Transverse colon (tissue), 4 donors: ENCODE data around the gene GABRG3. TPM values are rescaled to one million over a fixed set of nuclear protein-coding genes. Genes with fewer than 3 reads are reported as not detected.

ENCODE experiments used
- DNase-seq: peaks from one replicate; pipeline ENCODE4 v3.0.0-alpha.2; 2019
- H3K27ac ChIP-seq, 4 donors: fragments of 200-600 bp; sonication (generic); 2 replicates each; pipeline ENCODE4 v1.5.1; 2016 to 2018; ENCODE audit warnings: inconsistent platforms in 4 of 4
- H3K27me3 ChIP-seq: fragments of 200-600 bp; sonication (generic); 2 replicates; pipeline ENCODE4 v1.5.1; 2017; ENCODE audit warnings: inconsistent platforms
- H3K36me3 ChIP-seq, 4 donors: fragments of 200-600 bp; sonication (generic); 2 replicates each; pipeline ENCODE4 v1.5.1; 2017 to 2019; ENCODE audit warnings: inconsistent platforms in 4 of 4
- H3K4me1 ChIP-seq, 4 donors: fragments of 200-600 bp; sonication (generic); 2 replicates each; pipeline ENCODE4 v1.5.1; 2017 to 2020; ENCODE audit warnings: inconsistent platforms in 4 of 4
- H3K4me3 ChIP-seq, 4 donors: fragments of 200-600 bp; sonication (generic); 1 replicate in 1 of 4; 2 replicates in 3 of 4; pipeline versions ENCODE4 v1.5.1 to v1.6.1; 2017 to 2019; ENCODE audit warnings: inconsistent platforms in 4 of 4
- H3K9me3 ChIP-seq, 2 donors: fragments of 200-600 bp; sonication (generic); 2 replicates each; pipeline ENCODE4 v1.5.1; 2017 to 2019; ENCODE audit warnings: inconsistent platforms in 2 of 2
- EP300 ChIP-seq: sonication (generic); formaldehyde crosslinking; IDR thresholded peaks from one replicate; pipeline ENCODE4 v1.6.1; 2017; ENCODE audit warnings: antibody characterized with exemption, low read depth
- POLR2A ChIP-seq: fragments of 450-650 bp; IDR thresholded peaks from one replicate; pipeline ENCODE4 v1.6.1; 2016; ENCODE audit warnings: antibody characterized with exemption, mild to moderate bottlenecking, moderate library complexity
- POLR2AphosphoS5 ChIP-seq, 3 donors: sonication (generic); formaldehyde crosslinking; IDR thresholded peaks; one replicate each; pipeline ENCODE4 v1.6.1; 2016; ENCODE audit warnings: antibody characterized with exemption in 3 of 3
- WGBS, 2 donors: methylation state at CpG; one replicate each; pipeline ENCODE4 v1.1.5; 2018; ENCODE audit warnings: low coverage in 1 of 2; 5-methylcytosine and 5-hydroxymethylcytosine counted together
- in situ Hi-C, 4 donors: fragments of 200-750 bp; cut with MboI; loops; one replicate each; pipeline versions ENCODE4 v1.15.0 to v1.15.1; 2017; ENCODE audit warnings: low sequenced_read_pairs in 3 of 4, low pct_ligation_motif_present in 1 of 4, low pct_unique_long_range_greater_than_20kb in 1 of 4
- intact Hi-C: fragments of 100-400 bp; cut with DNase I; formaldehyde crosslinking; loops from one replicate; pipeline ENCODE4 v1.15.1; 2023; ENCODE audit warnings: low total_unique reads
- total RNA-seq, 4 donors: library from RNA; depleted of rRNA; stranded (reverse); fragments of >200 nt; gene quantifications; one replicate each; pipeline ENCODE4 v1.1.0, GENCODE V29; 2016
- TF ChIP-seq, protein P1 (sequence below), 5 experiments: fragments of 200-600 bp in 3 of 5; fragments of 450-650 bp in 2 of 5; sonication (generic) in 3 of 5; IDR thresholded peaks; 1 replicate in 2 of 5; 2 replicates in 3 of 5; pipeline ENCODE4 v1.5.1; 2016 to 2017; ENCODE audit warnings: antibody characterized with exemption in 5 of 5, inconsistent platforms in 3 of 5, mild to moderate bottlenecking in 2 of 5, moderate library complexity in 1 of 5

GABRG3 gene
- total RNA-seq, 4 donors from 2014 or later = not detected

DNA sequence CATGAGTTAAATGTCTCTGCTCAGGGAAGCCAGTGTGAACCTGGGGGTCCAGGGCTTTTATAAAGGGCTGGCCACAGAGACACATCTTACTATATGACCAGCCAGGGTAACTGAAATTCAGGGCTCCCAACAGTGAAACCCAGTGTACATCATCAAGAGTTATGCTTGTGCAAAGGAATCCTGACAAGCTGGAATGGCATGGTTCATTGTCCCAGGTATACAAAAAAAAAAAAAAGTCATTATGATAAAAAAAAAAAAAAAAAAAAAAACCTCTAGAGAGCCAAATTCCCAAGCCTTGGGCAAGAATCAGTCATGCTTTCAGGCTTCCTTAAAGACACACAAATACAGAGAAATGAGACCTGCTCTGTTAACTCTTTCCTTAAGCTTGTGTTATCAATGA is 452.0 kb downstream of the GABRG3 start:
- no peak overlapping the region for H3K27ac ChIP-seq
- no peak overlapping the region for H3K4me3 ChIP-seq
- no peaks in the 10 kb centered on the region for H3K9me3 ChIP-seq
- TF ChIP-seq POLR2A (no peak), EP300 (no peak), POLR2AphosphoS5 (IDR thresholded peaks at IDR 0.05) (no peak)
- TF ChIP-seq, protein P1, sequence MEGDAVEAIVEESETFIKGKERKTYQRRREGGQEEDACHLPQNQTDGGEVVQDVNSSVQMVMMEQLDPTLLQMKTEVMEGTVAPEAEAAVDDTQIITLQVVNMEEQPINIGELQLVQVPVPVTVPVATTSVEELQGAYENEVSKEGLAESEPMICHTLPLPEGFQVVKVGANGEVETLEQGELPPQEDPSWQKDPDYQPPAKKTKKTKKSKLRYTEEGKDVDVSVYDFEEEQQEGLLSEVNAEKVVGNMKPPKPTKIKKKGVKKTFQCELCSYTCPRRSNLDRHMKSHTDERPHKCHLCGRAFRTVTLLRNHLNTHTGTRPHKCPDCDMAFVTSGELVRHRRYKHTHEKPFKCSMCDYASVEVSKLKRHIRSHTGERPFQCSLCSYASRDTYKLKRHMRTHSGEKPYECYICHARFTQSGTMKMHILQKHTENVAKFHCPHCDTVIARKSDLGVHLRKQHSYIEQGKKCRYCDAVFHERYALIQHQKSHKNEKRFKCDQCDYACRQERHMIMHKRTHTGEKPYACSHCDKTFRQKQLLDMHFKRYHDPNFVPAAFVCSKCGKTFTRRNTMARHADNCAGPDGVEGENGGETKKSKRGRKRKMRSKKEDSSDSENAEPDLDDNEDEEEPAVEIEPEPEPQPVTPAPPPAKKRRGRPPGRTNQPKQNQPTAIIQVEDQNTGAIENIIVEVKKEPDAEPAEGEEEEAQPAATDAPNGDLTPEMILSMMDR (IDR thresholded peaks at IDR 0.05) = no peak
- in situ Hi-C loops = no loop called here
- intact Hi-C loops = no loop called here
- no peaks in the 10 kb centered on the region for H3K36me3 ChIP-seq
- H3K4me1 ChIP-seq = no peaks in the 10 kb centered on the region
- no peaks in the 10 kb centered on the region for H3K27me3 ChIP-seq
- DNase-seq = no peak

DNA sequence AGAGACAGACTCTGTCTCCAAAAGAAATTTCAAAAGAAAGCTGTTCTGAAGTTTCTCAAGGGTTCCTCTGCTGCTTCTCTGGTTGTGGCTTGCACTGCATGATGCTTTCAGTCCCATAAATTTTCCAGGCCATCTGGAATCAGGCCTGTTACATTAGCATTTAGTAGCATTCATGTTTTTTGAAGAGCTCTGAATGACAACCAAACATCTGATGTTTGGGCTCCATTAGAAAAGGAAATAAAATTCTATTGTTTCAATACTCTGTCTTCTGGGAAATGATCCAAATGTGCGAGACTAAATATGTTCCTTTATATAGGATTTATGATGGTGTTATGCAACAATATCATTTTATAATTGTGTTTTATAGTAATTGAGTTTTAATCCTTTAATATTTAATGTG is 455.8 kb downstream of the GABRG3 start:
- DNase-seq = no peak
- H3K4me1 ChIP-seq = no peaks in the 10 kb centered on the region
- WGBS, 2 donors = 28 to 33% methylated on average over 1 of the region's 1 CpG
- H3K9me3 ChIP-seq = peaks cover 0 to 3% of the 10 kb centered on the region in 2 donors
- H3K36me3 ChIP-seq = no peaks in the 10 kb centered on the region
- no peak for TF ChIP-seq EP300
- in situ Hi-C loops (no loop called here), intact Hi-C loops (no loop called here)
- no peak overlapping the region for H3K4me3 ChIP-seq
- no peaks in the 10 kb centered on the region for H3K27me3 ChIP-seq
- H3K27ac ChIP-seq = no peak overlapping the region

DNA sequence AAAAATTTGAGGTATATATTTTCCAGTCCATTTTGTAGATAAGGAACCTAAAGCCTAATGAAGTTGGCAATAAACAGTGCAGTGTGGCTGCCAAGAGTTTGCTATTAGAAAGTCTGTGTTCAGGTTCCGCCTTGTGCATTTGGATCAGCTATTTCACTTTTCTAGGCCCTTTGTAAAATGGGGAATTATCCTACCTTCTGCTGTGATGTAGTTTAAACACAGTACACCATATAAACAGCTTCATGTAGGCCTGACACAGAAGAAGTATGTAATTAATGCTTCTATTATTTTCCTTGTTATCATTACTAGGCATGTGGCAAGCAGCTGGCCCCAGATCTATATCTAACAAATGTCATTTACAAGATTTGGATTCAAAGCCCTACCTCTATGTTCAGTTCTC is 456.3 kb downstream of the GABRG3 start:
- in situ Hi-C loops = no loop called here
- peaks cover 0 to 3% of the 10 kb centered on the region in 2 donors for H3K9me3 ChIP-seq
- WGBS, 2 donors = 89 to 100% methylated on average over 1 of the region's 1 CpG

DNA sequence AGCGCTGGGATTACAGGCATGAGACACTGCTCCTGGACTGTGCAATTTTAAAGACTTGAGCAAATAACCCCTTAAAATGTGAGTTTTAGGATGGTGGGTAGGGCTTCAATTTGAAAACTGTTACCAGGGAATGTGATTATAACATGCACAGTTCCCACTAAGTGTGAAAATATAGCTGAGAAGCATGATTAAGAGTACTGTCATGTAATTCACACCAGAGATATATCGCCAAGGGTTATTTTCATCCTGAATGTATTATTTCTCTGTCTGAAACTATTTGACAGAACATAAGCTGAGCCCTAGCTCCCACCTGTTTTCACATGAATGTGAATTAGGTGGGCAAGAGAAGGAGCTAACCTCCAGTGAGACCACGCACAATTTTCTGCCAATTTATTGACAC is 457.2 kb downstream of the GABRG3 start:
- 90 to 91% methylated on average over 2 to 3 of the region's 3 CpGs for WGBS, 2 donors
- Histone ChIP-seq H3K27me3 (no peaks in the 10 kb centered on the region), H3K4me3 (no peak overlapping the region), H3K9me3 (peaks cover 0 to 3% of the 10 kb centered on the region in 2 donors), H3K36me3 (no peaks in the 10 kb centered on the region), H3K4me1 (no peaks in the 10 kb centered on the region), H3K27ac (no peak overlapping the region)
- intact Hi-C loops = loop anchor here (2.0 kb wide), 1 partner anchor 27 kb away; no protein-coding TSS in a partner anchor
- in situ Hi-C loops = no loop called here
- no peak for DNase-seq
- no peak for TF ChIP-seq EP300
- TF ChIP-seq POLR2AphosphoS5 (IDR thresholded peaks at IDR 0.05) = no peak

More for the DNA sequence above, 456.3 kb downstream of the GABRG3 start:
- TF ChIP-seq POLR2AphosphoS5 (IDR thresholded peaks at IDR 0.05) (no peak), EP300 (no peak), POLR2A (no peak)
- Histone ChIP-seq H3K36me3 (no peaks in the 10 kb centered on the region), H3K27ac (no peak overlapping the region), H3K4me3 (no peak overlapping the region), H3K4me1 (no peaks in the 10 kb centered on the region), H3K27me3 (no peaks in the 10 kb centered on the region)
- DNase-seq = no peak
- intact Hi-C loops = no loop called here

DNA sequence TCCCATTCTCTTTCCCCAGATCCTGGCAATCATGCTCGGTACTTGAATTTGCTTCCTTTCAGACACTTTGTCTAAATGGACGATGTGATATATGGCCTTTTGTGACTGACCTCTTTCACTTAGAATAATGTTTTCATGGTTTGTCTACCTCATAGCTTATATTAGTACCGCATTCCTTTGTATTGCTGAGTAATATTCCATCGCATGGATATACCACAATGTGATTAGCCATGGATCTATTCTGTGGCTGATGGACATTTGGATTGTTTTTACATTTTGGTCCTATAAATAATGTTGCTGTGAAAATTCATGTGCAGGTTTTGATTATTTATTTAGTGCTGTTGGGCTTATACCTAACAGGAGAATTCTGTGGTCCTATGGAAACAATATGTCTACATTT is 458.6 kb downstream of the GABRG3 start:
- WGBS, 2 donors = 88 to 94% methylated on average over 4 of the region's 4 CpGs
- H3K4me3 ChIP-seq = no peak overlapping the region
- no peak for DNase-seq
- no peaks in the 10 kb centered on the region for H3K27me3 ChIP-seq
- H3K9me3 ChIP-seq = peaks cover 0 to 10% of the 10 kb centered on the region in 2 donors
- H3K4me1 ChIP-seq = no peaks in the 10 kb centered on the region
- intact Hi-C loops = loop anchor here (2.0 kb wide), 1 partner anchor 25 kb away; no protein-coding TSS in a partner anchor
- no peaks in the 10 kb centered on the region for H3K36me3 ChIP-seq
- no peak overlapping the region for H3K27ac ChIP-seq
- in situ Hi-C loops = no loop called here
- TF ChIP-seq POLR2A (no peak), EP300 (no peak), POLR2AphosphoS5 (IDR thresholded peaks at IDR 0.05) (no peak)
- TF ChIP-seq, protein P1 (IDR thresholded peaks at IDR 0.05) = no peak

DNA sequence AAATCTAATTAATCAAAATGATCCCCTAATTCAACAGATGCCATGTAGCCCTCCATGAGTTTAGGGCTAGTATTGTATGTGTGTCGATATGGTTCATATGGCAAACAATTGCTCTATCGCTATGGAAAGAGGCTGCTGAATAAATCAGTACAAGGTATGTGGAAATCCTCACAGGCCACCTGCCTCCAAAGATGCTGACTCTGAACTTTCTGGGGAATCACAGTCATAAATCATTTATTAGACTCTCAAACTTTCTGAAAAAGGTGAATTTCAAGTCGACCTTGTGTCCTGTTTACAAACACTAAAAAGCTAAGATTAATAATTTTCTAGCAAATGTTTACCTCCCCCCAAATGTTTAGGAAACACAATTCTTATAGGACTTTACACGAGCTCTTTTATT is 462.6 kb downstream of the GABRG3 start:
- no peaks in the 10 kb centered on the region for H3K27me3 ChIP-seq
- no peaks in the 10 kb centered on the region for H3K4me1 ChIP-seq
- no peak overlapping the region for H3K4me3 ChIP-seq
- H3K36me3 ChIP-seq = no peaks in the 10 kb centered on the region
- H3K9me3 ChIP-seq = peaks cover 0 to 10% of the 10 kb centered on the region in 2 donors
- intact Hi-C loops (no loop called here), in situ Hi-C loops (no loop called here)
- DNase-seq = no peak
- WGBS, 2 donors = 62 to 77% methylated on average over 4 of the region's 4 CpGs
- TF ChIP-seq POLR2A (no peak), POLR2AphosphoS5 (IDR thresholded peaks at IDR 0.05) (no peak), EP300 (no peak)
- TF ChIP-seq, protein P1 (IDR thresholded peaks at IDR 0.05) = no peak
- H3K27ac ChIP-seq = no peak overlapping the region
